Esophagus muscularis mucosa (tissue), 4 donors: Measurements from ENCODE around the gene FAM227B. TPM values are rescaled to one million over a fixed set of nuclear protein-coding genes. Genes with fewer than 3 reads are reported as not detected.

Experiments
- DNase-seq: peaks from one replicate; pipeline ENCODE4 v3.0.0-alpha.2; 2017; ENCODE audit errors: extremely low spot score
- H3K27ac ChIP-seq, 4 donors: fragments of 200-600 bp; sonication (generic); replicated peaks in 1 of 4; 1 replicate in 3 of 4; 2 replicates in 1 of 4; pipeline ENCODE4 v1.5.1; 2016 to 2019; ENCODE audit warnings: mild to moderate bottlenecking in 1 of 4
- H3K27me3 ChIP-seq, 4 donors: fragments of 200-600 bp; sonication (generic); one replicate each; pipeline versions ENCODE4 v1.5.1 to v1.6.0; 2016 to 2019
- H3K36me3 ChIP-seq, 4 donors: fragments of 200-600 bp; sonication (generic); one replicate each; pipeline ENCODE4 v1.5.1; 2016 to 2019
- H3K4me1 ChIP-seq, 4 donors: fragments of 200-600 bp; sonication (generic); one replicate each; pipeline ENCODE4 v1.5.1; 2016 to 2019
- H3K4me3 ChIP-seq, 4 donors: fragments of 200-600 bp; sonication (generic); 1 replicate in 2 of 4; 2 replicates in 2 of 4; pipeline ENCODE4 v1.5.1; 2016 to 2019; ENCODE audit warnings: mild to moderate bottlenecking in 4 of 4, moderate library complexity in 1 of 4
- H3K9me3 ChIP-seq, 4 donors: fragments of 200-600 bp; sonication (generic); 1 replicate in 3 of 4; 2 replicates in 1 of 4; pipeline ENCODE4 v1.5.1; 2016 to 2019
- CTCF ChIP-seq, 3 experiments: fragments of 200-600 bp in 2 of 3; fragments of 450-650 bp in 1 of 3; sonication (generic) in 2 of 3; IDR thresholded peaks; one replicate each; pipeline ENCODE4 v1.5.1; 2017 to 2019; ENCODE audit warnings: antibody characterized with exemption in 3 of 3, mild to moderate bottlenecking in 2 of 3, moderate library complexity in 1 of 3
- EP300 ChIP-seq: sonication (generic); formaldehyde crosslinking; IDR thresholded peaks from one replicate; pipeline ENCODE4 v1.6.1; 2017; ENCODE audit warnings: antibody characterized with exemption
- POLR2A ChIP-seq: fragments of 450-650 bp; IDR thresholded peaks from one replicate; pipeline ENCODE4 v1.6.1; 2017; ENCODE audit warnings: antibody characterized with exemption, moderate library complexity, mild to moderate bottlenecking, low read depth
- POLR2AphosphoS5 ChIP-seq, 2 donors: sonication (generic); formaldehyde crosslinking; IDR thresholded peaks; one replicate each; pipeline ENCODE4 v1.6.1; 2017; ENCODE audit warnings: antibody characterized with exemption in 2 of 2
- WGBS: methylation state at CpG from one replicate; pipeline ENCODE4 v1.1.5; 2018; 5-methylcytosine and 5-hydroxymethylcytosine counted together
- intact Hi-C: fragments of 100-400 bp; cut with DNase I; formaldehyde crosslinking; loops from one replicate; pipeline ENCODE4 v1.15.1; 2023
- total RNA-seq, 4 donors: library from RNA; depleted of rRNA; stranded (reverse); fragments of >200 nt; gene quantifications; one replicate each; pipeline versions ENCODE4 v1.1.0 to v1.2.1, GENCODE V29; 2016

FAM227B gene
- total RNA-seq, 4 donors from 2014 or later: 5.8 to 13.7 (median 10.3) TPM

GRCh38 chr15:49331951-49332350 is 288.7 kb downstream of the FAM227B start:
- no peak for DNase-seq
- H3K4me1 ChIP-seq: no peaks in the 10 kb centered on the region
- no peak for TF ChIP-seq POLR2AphosphoS5 (IDR thresholded peaks at IDR 0.05)
- no peak for TF ChIP-seq EP300
- TF ChIP-seq CTCF (IDR thresholded peaks at IDR 0.05): no peak
- TF ChIP-seq POLR2A: no peak
- no peaks in the 10 kb centered on the region for H3K27me3 ChIP-seq
- no peak overlapping the region for H3K4me3 ChIP-seq
- intact Hi-C loops: no loop called here
- no peaks in the 10 kb centered on the region for H3K9me3 ChIP-seq
- H3K27ac ChIP-seq: no peak overlapping the region
- H3K36me3 ChIP-seq: peaks cover 0 to 16% (median 6%) of the 10 kb centered on the region in 4 donors
- 99% methylated on average over 3 of the region's 3 CpGs for WGBS

DNA sequence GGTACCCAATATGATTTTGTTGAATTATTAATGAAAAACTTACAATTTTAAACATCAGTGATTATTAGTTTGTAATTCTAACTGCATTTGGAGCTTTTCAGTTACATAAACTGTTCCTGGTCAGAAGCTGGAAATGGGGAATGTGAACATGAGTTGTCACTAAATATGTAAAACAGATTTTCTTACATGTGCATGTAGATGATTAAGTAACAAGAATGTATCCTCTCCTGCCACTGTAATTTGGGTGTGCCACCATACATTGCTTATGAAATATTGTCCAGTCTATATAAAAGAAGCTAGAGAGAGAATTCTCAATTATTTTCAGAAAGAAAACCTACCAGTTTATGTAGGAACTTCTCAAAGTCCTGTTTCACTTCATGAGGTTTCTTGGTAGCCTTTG is 289.2 kb downstream of the FAM227B start:
- DNase-seq: no peak
- Histone ChIP-seq H3K36me3 (peaks cover 0 to 16% (median 6%) of the 10 kb centered on the region in 4 donors), H3K4me1 (no peaks in the 10 kb centered on the region), H3K9me3 (no peaks in the 10 kb centered on the region), H3K27ac (no peak overlapping the region), H3K27me3 (no peaks in the 10 kb centered on the region), H3K4me3 (no peak overlapping the region)
- intact Hi-C loops: no loop called here
- no peak for TF ChIP-seq EP300
- no peak for TF ChIP-seq POLR2AphosphoS5 (IDR thresholded peaks at IDR 0.05)
- TF ChIP-seq POLR2A: no peak
- TF ChIP-seq CTCF (IDR thresholded peaks at IDR 0.05): no peak

DNA sequence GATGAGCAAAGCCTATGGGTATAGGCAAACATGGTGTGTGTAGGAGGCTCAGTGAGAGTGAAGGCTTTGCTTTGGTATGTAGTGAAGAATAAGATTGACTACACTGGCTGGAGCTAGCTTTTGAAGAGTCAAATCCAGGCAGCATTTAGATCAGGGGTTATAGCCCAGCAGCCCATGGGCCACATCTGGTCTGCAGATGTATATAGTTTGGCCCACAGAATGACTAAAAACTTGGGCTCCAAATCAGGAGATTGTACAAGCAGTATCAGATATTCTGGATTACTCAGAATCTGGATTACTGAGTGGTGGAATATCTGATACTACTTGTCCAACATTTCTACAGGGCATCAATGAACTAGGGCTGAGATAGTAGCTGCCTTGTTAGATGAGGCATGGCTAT is 290.5 kb downstream of the FAM227B start:
- no peak for TF ChIP-seq POLR2A
- TF ChIP-seq CTCF (IDR thresholded peaks at IDR 0.05): no peak
- TF ChIP-seq POLR2AphosphoS5 (IDR thresholded peaks at IDR 0.05): no peak
- TF ChIP-seq EP300: no peak
- intact Hi-C loops: no loop called here
- H3K4me1 ChIP-seq: no peaks in the 10 kb centered on the region
- peaks cover 0 to 16% (median 6%) of the 10 kb centered on the region in 4 donors for H3K36me3 ChIP-seq
- no peak overlapping the region for H3K4me3 ChIP-seq
- DNase-seq: no peak
- H3K9me3 ChIP-seq: no peaks in the 10 kb centered on the region
- H3K27ac ChIP-seq: no peak overlapping the region
- H3K27me3 ChIP-seq: no peaks in the 10 kb centered on the region

- H3K27ac ChIP-seq: no peak overlapping the region
- DNase-seq: no peak
- H3K9me3 ChIP-seq: no peaks in the 10 kb centered on the region
- TF ChIP-seq POLR2AphosphoS5 (IDR thresholded peaks at IDR 0.05) (no peak), POLR2A (no peak), CTCF (IDR thresholded peaks at IDR 0.05) (no peak), EP300 (no peak)
- peaks cover 0 to 16% (median 6%) of the 10 kb centered on the region in 4 donors for H3K36me3 ChIP-seq
- intact Hi-C loops: no loop called here
- no peak overlapping the region for H3K4me3 ChIP-seq
- H3K4me1 ChIP-seq: no peaks in the 10 kb centered on the region
- H3K27me3 ChIP-seq: no peaks in the 10 kb centered on the region
Measured at GRCh38 chr15:49328941-49329340, 291.7 kb downstream of the FAM227B start.

- no peak for DNase-seq
- TF ChIP-seq EP300 (no peak), POLR2A (no peak), POLR2AphosphoS5 (IDR thresholded peaks at IDR 0.05) (no peak), CTCF (IDR thresholded peaks at IDR 0.05) (no peak)
- no peaks in the 10 kb centered on the region for H3K9me3 ChIP-seq
- H3K36me3 ChIP-seq: peaks cover 0 to 16% (median 6%) of the 10 kb centered on the region in 4 donors
- no peaks in the 10 kb centered on the region for H3K27me3 ChIP-seq
- intact Hi-C loops: no loop called here
- H3K27ac ChIP-seq: no peak overlapping the region
- WGBS: 91% methylated on average over 4 of the region's 4 CpGs
- H3K4me1 ChIP-seq: peaks cover 0 to 4% (median 0%) of the 10 kb centered on the region in 4 donors
- no peak overlapping the region for H3K4me3 ChIP-seq
Measured at GRCh38 chr15:49327927-49328326, 292.7 kb downstream of the FAM227B start.
